Esophagus muscularis mucosa (tissue), 4 donors: ENCODE data around the gene WWOX. TPM values are rescaled to one million over a fixed set of nuclear protein-coding genes. Genes with fewer than 3 reads are reported as not detected.

Source experiments
- DNase-seq: peaks from one replicate; pipeline ENCODE4 v3.0.0-alpha.2; 2017; ENCODE audit errors: extremely low spot score
- H3K27ac ChIP-seq, 4 donors: fragments of 200-600 bp; sonication (generic); replicated peaks in 1 of 4; 1 replicate in 3 of 4; 2 replicates in 1 of 4; pipeline ENCODE4 v1.5.1; 2016 to 2019; ENCODE audit warnings: mild to moderate bottlenecking in 1 of 4
- H3K27me3 ChIP-seq, 4 donors: fragments of 200-600 bp; sonication (generic); one replicate each; pipeline versions ENCODE4 v1.5.1 to v1.6.0; 2016 to 2019
- H3K36me3 ChIP-seq, 4 donors: fragments of 200-600 bp; sonication (generic); one replicate each; pipeline ENCODE4 v1.5.1; 2016 to 2019
- H3K4me1 ChIP-seq, 4 donors: fragments of 200-600 bp; sonication (generic); one replicate each; pipeline ENCODE4 v1.5.1; 2016 to 2019
- H3K4me3 ChIP-seq, 4 donors: fragments of 200-600 bp; sonication (generic); 1 replicate in 2 of 4; 2 replicates in 2 of 4; pipeline ENCODE4 v1.5.1; 2016 to 2019; ENCODE audit warnings: mild to moderate bottlenecking in 4 of 4, moderate library complexity in 1 of 4
- H3K9me3 ChIP-seq, 4 donors: fragments of 200-600 bp; sonication (generic); 1 replicate in 3 of 4; 2 replicates in 1 of 4; pipeline ENCODE4 v1.5.1; 2016 to 2019
- EP300 ChIP-seq: sonication (generic); formaldehyde crosslinking; IDR thresholded peaks from one replicate; pipeline ENCODE4 v1.6.1; 2017; ENCODE audit warnings: antibody characterized with exemption
- POLR2A ChIP-seq: fragments of 450-650 bp; IDR thresholded peaks from one replicate; pipeline ENCODE4 v1.6.1; 2017; ENCODE audit warnings: antibody characterized with exemption, moderate library complexity, mild to moderate bottlenecking, low read depth
- POLR2AphosphoS5 ChIP-seq, 2 donors: sonication (generic); formaldehyde crosslinking; IDR thresholded peaks; one replicate each; pipeline ENCODE4 v1.6.1; 2017; ENCODE audit warnings: antibody characterized with exemption in 2 of 2
- WGBS: methylation state at CpG from one replicate; pipeline ENCODE4 v1.1.5; 2018; 5-methylcytosine and 5-hydroxymethylcytosine counted together
- intact Hi-C: fragments of 100-400 bp; cut with DNase I; formaldehyde crosslinking; loops from one replicate; pipeline ENCODE4 v1.15.1; 2023
- total RNA-seq, 4 donors: library from RNA; depleted of rRNA; stranded (reverse); fragments of >200 nt; gene quantifications; one replicate each; pipeline versions ENCODE4 v1.1.0 to v1.2.1, GENCODE V29; 2016
- TF ChIP-seq, protein P1 (sequence below), 3 experiments: fragments of 200-600 bp in 2 of 3; fragments of 450-650 bp in 1 of 3; sonication (generic) in 2 of 3; IDR thresholded peaks; one replicate each; pipeline ENCODE4 v1.5.1; 2017 to 2019; ENCODE audit warnings: antibody characterized with exemption in 3 of 3, mild to moderate bottlenecking in 2 of 3, moderate library complexity in 1 of 3

The WWOX gene
- total RNA-seq, 4 donors from 2014 or later = 14.4 to 27.8 (median 15.4) TPM

DNA sequence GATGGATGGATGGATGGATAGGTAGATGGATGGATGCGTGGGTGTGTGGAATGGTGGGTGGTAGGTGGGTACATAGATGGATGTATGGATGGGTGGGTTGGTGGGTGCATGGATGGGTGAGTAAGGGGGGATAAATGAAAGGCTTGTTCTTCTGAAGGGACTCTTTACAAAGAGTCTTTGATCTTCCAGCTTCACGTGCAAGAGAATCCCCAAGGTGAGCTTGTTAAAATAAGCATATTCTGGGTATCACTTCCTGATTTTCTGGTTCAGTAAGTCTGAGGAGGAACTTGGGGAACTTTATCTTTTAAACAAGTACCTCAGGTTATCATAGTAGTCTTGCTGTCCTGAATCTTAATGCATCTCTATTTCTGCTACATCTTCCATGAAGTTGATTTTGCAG, 862.0 kb downstream of the WWOX start:
- H3K4me3 ChIP-seq = no peak overlapping the region
- intact Hi-C loops = no loop called here
- TF ChIP-seq EP300 (no peak), POLR2A (no peak), POLR2AphosphoS5 (IDR thresholded peaks at IDR 0.05) (no peak)
- TF ChIP-seq, protein P1, sequence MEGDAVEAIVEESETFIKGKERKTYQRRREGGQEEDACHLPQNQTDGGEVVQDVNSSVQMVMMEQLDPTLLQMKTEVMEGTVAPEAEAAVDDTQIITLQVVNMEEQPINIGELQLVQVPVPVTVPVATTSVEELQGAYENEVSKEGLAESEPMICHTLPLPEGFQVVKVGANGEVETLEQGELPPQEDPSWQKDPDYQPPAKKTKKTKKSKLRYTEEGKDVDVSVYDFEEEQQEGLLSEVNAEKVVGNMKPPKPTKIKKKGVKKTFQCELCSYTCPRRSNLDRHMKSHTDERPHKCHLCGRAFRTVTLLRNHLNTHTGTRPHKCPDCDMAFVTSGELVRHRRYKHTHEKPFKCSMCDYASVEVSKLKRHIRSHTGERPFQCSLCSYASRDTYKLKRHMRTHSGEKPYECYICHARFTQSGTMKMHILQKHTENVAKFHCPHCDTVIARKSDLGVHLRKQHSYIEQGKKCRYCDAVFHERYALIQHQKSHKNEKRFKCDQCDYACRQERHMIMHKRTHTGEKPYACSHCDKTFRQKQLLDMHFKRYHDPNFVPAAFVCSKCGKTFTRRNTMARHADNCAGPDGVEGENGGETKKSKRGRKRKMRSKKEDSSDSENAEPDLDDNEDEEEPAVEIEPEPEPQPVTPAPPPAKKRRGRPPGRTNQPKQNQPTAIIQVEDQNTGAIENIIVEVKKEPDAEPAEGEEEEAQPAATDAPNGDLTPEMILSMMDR (IDR thresholded peaks at IDR 0.05) = no peak
- no peaks in the 10 kb centered on the region for H3K9me3 ChIP-seq
- 91% methylated on average over 2 of the region's 2 CpGs for WGBS
- H3K4me1 ChIP-seq = peaks cover 0 to 6% (median 2%) of the 10 kb centered on the region in 4 donors
- no peak overlapping the region for H3K27ac ChIP-seq
- no peaks in the 10 kb centered on the region for H3K36me3 ChIP-seq
- no peak for DNase-seq
- H3K27me3 ChIP-seq = no peaks in the 10 kb centered on the region

DNA sequence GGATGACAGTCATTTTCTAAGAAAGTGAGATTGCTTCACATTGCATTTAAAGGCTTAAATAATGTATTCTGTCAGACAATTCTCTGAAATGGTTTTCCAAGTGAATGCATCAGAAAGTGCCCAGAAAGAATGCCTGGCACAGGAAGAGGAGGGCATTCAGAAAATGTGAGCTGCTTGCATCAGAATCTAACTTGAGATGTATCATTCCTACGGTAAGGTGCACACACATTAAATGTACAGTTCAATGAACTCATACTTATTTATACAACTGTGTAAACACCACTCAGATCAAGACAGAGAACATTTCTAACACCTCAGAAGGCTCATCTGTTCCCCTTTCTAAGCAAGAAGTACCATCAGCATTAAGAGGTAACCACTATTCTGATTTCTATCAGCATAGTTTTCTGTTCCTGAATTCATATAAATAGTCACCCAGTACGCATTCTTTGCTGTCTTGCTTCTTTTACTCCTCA, 863.0 kb downstream of the WWOX start:
- 58% methylated on average over 2 of the region's 2 CpGs for WGBS
- no peak for DNase-seq
- intact Hi-C loops = no loop called here
- Histone ChIP-seq H3K9me3 (no peaks in the 10 kb centered on the region), H3K27ac (no peak overlapping the region), H3K27me3 (no peaks in the 10 kb centered on the region), H3K36me3 (no peaks in the 10 kb centered on the region), H3K4me1 (peaks cover 0 to 6% (median 2%) of the 10 kb centered on the region in 4 donors), H3K4me3 (no peak overlapping the region)
- TF ChIP-seq, protein P1 (IDR thresholded peaks at IDR 0.05) = no peak
- TF ChIP-seq POLR2A = no peak
- no peak for TF ChIP-seq POLR2AphosphoS5 (IDR thresholded peaks at IDR 0.05)
- TF ChIP-seq EP300 = no peak

DNA sequence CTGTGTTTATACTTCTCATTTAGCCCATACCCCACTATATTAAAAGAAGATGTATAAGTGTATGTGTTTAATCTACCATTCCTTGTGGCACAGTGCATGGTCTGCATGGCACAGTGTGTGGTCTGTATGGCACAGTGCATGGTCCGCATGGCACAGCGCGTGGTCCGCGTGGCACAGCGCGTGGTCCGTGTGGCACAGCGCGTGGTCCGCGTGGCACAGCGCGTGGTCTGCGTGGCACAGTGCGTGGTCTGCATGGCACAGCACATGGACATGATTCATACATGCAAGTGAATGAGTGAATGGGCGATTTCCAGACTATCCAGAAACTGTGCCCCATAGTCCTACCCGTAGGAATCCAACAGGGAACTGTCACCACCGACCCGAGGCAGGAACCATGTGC, 868.5 kb downstream of the WWOX start:
- WGBS = 82% methylated on average over 20 of the region's 20 CpGs
- H3K4me3 ChIP-seq = no peak overlapping the region
- no peaks in the 10 kb centered on the region for H3K27me3 ChIP-seq
- TF ChIP-seq, protein P1 (IDR thresholded peaks at IDR 0.05) = no peak
- TF ChIP-seq EP300 (no peak), POLR2AphosphoS5 (IDR thresholded peaks at IDR 0.05) (no peak), POLR2A (no peak)
- peaks cover 0 to 7% (median 0%) of the 10 kb centered on the region in 4 donors for H3K4me1 ChIP-seq
- no peaks in the 10 kb centered on the region for H3K36me3 ChIP-seq
- intact Hi-C loops = no loop called here
- DNase-seq = no peak
- no peak overlapping the region for H3K27ac ChIP-seq
- H3K9me3 ChIP-seq = no peaks in the 10 kb centered on the region

DNA sequence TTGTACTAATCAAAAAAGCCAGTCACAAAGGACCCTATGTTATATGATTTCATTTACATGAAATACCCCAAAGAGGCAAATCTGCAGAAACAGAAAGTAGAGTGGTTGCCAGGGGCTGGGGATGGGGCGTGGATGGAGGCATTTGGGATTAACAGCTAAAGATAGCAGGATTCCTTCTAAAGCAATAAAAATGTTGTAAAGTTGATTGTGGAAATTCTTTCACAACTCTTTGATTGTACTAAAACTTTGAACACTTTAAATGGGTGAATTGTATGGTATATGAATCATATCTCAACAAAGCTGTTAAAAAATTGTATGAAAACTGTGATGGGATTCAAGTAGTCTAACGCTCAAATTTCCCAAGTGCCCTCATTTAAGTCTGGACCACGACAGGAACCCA, 870.3 kb downstream of the WWOX start:
- 81% methylated on average over 3 of the region's 3 CpGs for WGBS
- no peaks in the 10 kb centered on the region for H3K27me3 ChIP-seq
- no peaks in the 10 kb centered on the region for H3K9me3 ChIP-seq
- no peak for TF ChIP-seq POLR2A
- no peak for TF ChIP-seq EP300
- TF ChIP-seq POLR2AphosphoS5 (IDR thresholded peaks at IDR 0.05) = no peak
- TF ChIP-seq, protein P1 (IDR thresholded peaks at IDR 0.05) = no peak
- intact Hi-C loops = no loop called here
- no peak for DNase-seq
- H3K4me1 ChIP-seq = peaks cover 0 to 7% (median 0%) of the 10 kb centered on the region in 4 donors
- no peaks in the 10 kb centered on the region for H3K36me3 ChIP-seq
- no peak overlapping the region for H3K4me3 ChIP-seq
- no peak overlapping the region for H3K27ac ChIP-seq

DNA sequence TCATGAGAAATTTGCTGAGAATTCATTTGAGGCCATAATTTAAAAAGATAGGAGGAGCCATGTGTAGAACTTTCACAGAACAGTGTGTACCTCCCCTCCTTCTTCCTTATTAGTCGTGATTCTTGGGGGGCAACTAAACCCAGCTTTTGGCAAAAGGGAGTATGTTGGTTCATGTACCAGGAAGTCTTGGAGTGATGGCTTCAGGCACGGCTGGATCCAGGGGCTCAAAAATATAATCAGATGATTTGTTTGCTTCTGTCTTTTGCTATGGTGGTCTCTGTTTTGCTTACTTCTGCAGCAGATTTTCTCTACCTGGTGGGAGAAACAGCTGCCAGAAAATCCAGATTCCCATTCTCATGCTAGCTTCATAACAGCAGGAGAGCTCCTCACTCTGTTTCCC, 871.2 kb downstream of the WWOX start:
- TF ChIP-seq EP300 = no peak
- no peak for TF ChIP-seq POLR2A
- TF ChIP-seq, protein P1 (IDR thresholded peaks at IDR 0.05) = no peak
- no peak for TF ChIP-seq POLR2AphosphoS5 (IDR thresholded peaks at IDR 0.05)
- no peaks in the 10 kb centered on the region for H3K9me3 ChIP-seq
- no peak for DNase-seq
- intact Hi-C loops = no loop called here
- no peaks in the 10 kb centered on the region for H3K36me3 ChIP-seq
- H3K27ac ChIP-seq = no peak overlapping the region
- no peak overlapping the region for H3K4me3 ChIP-seq
- peaks cover 0 to 7% (median 0%) of the 10 kb centered on the region in 4 donors for H3K4me1 ChIP-seq
- H3K27me3 ChIP-seq = no peaks in the 10 kb centered on the region
- 79% methylated on average over 2 of the region's 2 CpGs for WGBS
